HEK293T (cell line): ENCODE measurements around the gene PAQR5.

ENCODE experiments used
- CTCF ChIA-PET: fragments of 350-600 bp; formaldehyde crosslinking; extraction: SDS; loops from one replicate; lab custom pipeline; 2021; ENCODE audit warnings: antibody characterized with exemption, inconsistent platforms; lab: Yijun Ruan, JAX
- POLR2A ChIA-PET: fragments of 350-600 bp; formaldehyde crosslinking; extraction: SDS; loops from one replicate; lab custom pipeline; 2020; ENCODE audit warnings: antibody characterized with exemption, inconsistent platforms; lab: Yijun Ruan, JAX
- DNase-seq: peaks from one replicate; pipeline ENCODE4 v3.0.0; 2012; ENCODE audit warnings: mixed read lengths; ENCODE audit errors: extremely low spot score
- ARNT ChIP-seq: fragments of 450-650 bp; IDR thresholded peaks from 2 replicates; pipeline ENCODE4 v1.6.1; 2017; ENCODE audit warnings: mild to moderate bottlenecking
- BHLHE40 ChIP-seq: fragments of 450-650 bp; IDR thresholded peaks from 2 replicates; pipeline ENCODE4 v1.6.1; 2016; ENCODE audit warnings: mild to moderate bottlenecking, moderate library complexity, borderline replicate concordance
- CTBP1 ChIP-seq: fragments of 450-650 bp; IDR thresholded peaks from 2 replicates; pipeline ENCODE4 v1.6.1; 2016; ENCODE audit warnings: borderline replicate concordance
- ELF4 ChIP-seq: fragments of 450-650 bp; IDR thresholded peaks from 2 replicates; pipeline ENCODE4 v1.6.1; 2017; ENCODE audit warnings: antibody characterized with exemption
- FOXA1 ChIP-seq: fragments of 450-650 bp; IDR thresholded peaks from 2 replicates; pipeline ENCODE4 v1.6.1; 2016; ENCODE audit warnings: mild to moderate bottlenecking
- FOXK2 ChIP-seq: fragments of 450-650 bp; IDR thresholded peaks from 2 replicates; pipeline ENCODE4 v1.6.1; 2016; ENCODE audit warnings: mild to moderate bottlenecking
- FOXM1 ChIP-seq: fragments of 450-650 bp; IDR thresholded peaks from 2 replicates; pipeline ENCODE4 v1.6.1; 2017; ENCODE audit warnings: mild to moderate bottlenecking, borderline replicate concordance
- HDGF ChIP-seq: fragments of 450-650 bp; IDR thresholded peaks from 2 replicates; pipeline ENCODE4 v1.6.1; 2017; ENCODE audit warnings: antibody characterized with exemption, borderline replicate concordance
- L3MBTL2 ChIP-seq: fragments of 450-650 bp; conservative IDR thresholded peaks from 2 replicates; pipeline ENCODE4 v1.6.1; 2016; ENCODE audit warnings: mild to moderate bottlenecking
- LEF1 ChIP-seq: fragments of 450-650 bp; IDR thresholded peaks from 2 replicates; pipeline ENCODE4 v1.6.1; 2017; ENCODE audit warnings: mild to moderate bottlenecking, borderline replicate concordance
- NFRKB ChIP-seq: fragments of 450-650 bp; IDR thresholded peaks from 2 replicates; pipeline ENCODE4 v1.6.1; 2016; ENCODE audit warnings: mild to moderate bottlenecking, moderate library complexity
- SP1 ChIP-seq: fragments of 450-650 bp; IDR thresholded peaks from 2 replicates; pipeline ENCODE4 v1.6.1; 2017
- SUZ12 ChIP-seq: fragments of 450-650 bp; IDR thresholded peaks from 2 replicates; pipeline ENCODE4 v1.6.1; 2016; ENCODE audit warnings: mild to moderate bottlenecking
- TARDBP ChIP-seq: fragments of 450-650 bp; IDR thresholded peaks from 2 replicates; pipeline ENCODE4 v1.6.1; 2016
- ZNF384 ChIP-seq: fragments of 450-650 bp; IDR thresholded peaks from 2 replicates; pipeline ENCODE4 v1.6.1; 2016
- TF ChIP-seq, protein P1 (sequence below): fragments of 450-650 bp; IDR thresholded peaks from 2 replicates; pipeline ENCODE4 v1.6.1; 2016

Gene PAQR5

GRCh38 chr15:69360642-69361041 lies 61.9 kb downstream of the PAQR5 start:
- ChIA-PET POLR2A (no interaction called here), CTCF (no interaction called here)
- no peak for DNase-seq
- TF ChIP-seq FOXA1 (no peak), NFRKB (no peak), ELF4 (no peak), L3MBTL2 (no peak), FOXK2 (no peak), FOXM1 (no peak), TARDBP (no peak), SUZ12 (no peak), SP1 (no peak), CTBP1 (no peak), BHLHE40 (no peak), ZNF384 (no peak)

DNA sequence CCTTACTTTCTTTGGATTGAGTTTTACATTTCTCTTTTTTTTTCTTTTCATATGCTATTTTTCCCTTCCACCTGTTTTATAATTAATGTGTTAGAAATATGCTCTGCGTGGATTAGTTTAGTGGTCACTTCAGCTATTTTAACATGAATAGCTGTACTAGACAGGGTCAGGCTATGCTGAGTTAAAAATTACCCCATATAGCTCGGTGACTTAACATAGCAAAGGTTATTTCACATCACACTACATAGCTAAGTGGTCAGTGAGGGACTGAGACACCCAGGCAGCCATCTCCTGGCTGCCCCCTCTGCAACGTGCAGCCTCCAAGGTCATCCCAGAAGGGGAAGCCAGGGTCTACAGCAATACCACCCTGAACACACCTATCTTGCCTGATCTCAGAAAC lies 68.5 kb downstream of the PAQR5 start:
- ChIA-PET POLR2A (no interaction called here), CTCF (no interaction called here)
- no peak for DNase-seq
- no peak for TF ChIP-seq LEF1
- TF ChIP-seq, protein P1, sequence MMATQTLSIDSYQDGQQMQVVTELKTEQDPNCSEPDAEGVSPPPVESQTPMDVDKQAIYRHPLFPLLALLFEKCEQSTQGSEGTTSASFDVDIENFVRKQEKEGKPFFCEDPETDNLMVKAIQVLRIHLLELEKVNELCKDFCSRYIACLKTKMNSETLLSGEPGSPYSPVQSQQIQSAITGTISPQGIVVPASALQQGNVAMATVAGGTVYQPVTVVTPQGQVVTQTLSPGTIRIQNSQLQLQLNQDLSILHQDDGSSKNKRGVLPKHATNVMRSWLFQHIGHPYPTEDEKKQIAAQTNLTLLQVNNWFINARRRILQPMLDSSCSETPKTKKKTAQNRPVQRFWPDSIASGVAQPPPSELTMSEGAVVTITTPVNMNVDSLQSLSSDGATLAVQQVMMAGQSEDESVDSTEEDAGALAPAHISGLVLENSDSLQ: no peak
- no peak for TF ChIP-seq FOXK2
- no peak for TF ChIP-seq SUZ12
- TF ChIP-seq BHLHE40: no peak
- no peak for TF ChIP-seq L3MBTL2
- no peak for TF ChIP-seq HDGF
- TF ChIP-seq SP1: no peak
- TF ChIP-seq ZNF384: no peak
- TF ChIP-seq ELF4: no peak
- TF ChIP-seq ARNT: no peak
- TF ChIP-seq CTBP1: no peak
- no peak for TF ChIP-seq TARDBP
- TF ChIP-seq FOXA1: no peak
- TF ChIP-seq FOXM1: no peak
- TF ChIP-seq NFRKB: no peak

- ChIA-PET POLR2A (no interaction called here), CTCF (interaction anchor here (0.6 kb wide), 1 partner anchor 368 kb away, joined by 4 read pairs; no protein-coding TSS in a partner anchor)
- DNase-seq: no peak
- no peak for TF ChIP-seq CTBP1
- no peak for TF ChIP-seq ZNF384
- no peak for TF ChIP-seq HDGF
- TF ChIP-seq TARDBP: no peak
- no peak for TF ChIP-seq FOXA1
- no peak for TF ChIP-seq FOXM1
- no peak for TF ChIP-seq ELF4
- TF ChIP-seq SP1: no peak
- TF ChIP-seq, protein P1: no peak
- TF ChIP-seq BHLHE40: no peak
- no peak for TF ChIP-seq FOXK2
These were observed 70.9 kb downstream of the PAQR5 start for GRCh38 chr15:69369631-69370030.

- no peak for TF ChIP-seq NFRKB
- DNase-seq: no peak
- CTCF ChIA-PET: interaction anchor here (0.6 kb wide), 1 partner anchor 84 kb away, joined by 3 read pairs; no protein-coding TSS in a partner anchor
- POLR2A ChIA-PET: no interaction called here
These were observed 74.7 kb downstream of the PAQR5 start for GRCh38 chr15:69373406-69373805.

DNA sequence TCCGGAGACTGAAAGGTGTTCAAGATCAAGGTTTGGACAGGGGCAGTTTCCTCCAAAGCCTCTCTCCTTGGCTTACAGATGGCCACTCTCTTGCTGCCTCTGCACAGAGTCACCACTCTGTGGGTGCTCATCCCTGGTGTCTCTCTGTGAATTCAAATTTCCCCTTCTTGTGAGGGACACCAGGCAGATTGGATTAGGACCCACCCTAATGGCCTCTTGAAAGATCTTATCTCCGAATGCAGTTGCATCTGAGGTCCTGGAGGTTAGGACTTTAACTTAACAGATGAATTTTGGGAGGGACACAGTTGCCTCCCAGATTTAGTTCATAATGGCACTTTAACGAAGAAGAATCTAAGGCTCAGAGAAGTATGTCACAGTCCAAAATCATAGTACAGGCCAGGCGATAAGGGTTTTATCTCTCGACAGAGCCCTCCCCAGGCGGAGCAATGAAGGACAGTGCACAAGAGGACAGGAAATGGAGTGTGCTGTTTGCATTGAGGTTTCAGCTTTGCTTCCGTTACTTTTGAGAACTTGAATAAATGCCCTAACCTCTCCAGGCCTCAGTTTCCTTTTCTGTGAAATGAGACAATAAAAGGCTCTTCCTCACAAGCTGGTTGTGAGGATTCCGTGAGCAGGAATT lies 76.6 kb downstream of the PAQR5 start:
- CTCF ChIA-PET: no interaction called here
- no peak for TF ChIP-seq FOXA1
- no peak for TF ChIP-seq TARDBP
- TF ChIP-seq ZNF384: no peak
- no peak for TF ChIP-seq CTBP1
- no peak for TF ChIP-seq BHLHE40
- no peak for TF ChIP-seq NFRKB
- no peak for TF ChIP-seq FOXM1
- TF ChIP-seq HDGF: no peak
- no peak for TF ChIP-seq L3MBTL2
- TF ChIP-seq SP1: no peak
- TF ChIP-seq SUZ12: no peak
- TF ChIP-seq LEF1: no peak
- TF ChIP-seq ELF4: no peak
- no peak for TF ChIP-seq ARNT
- TF ChIP-seq FOXK2: no peak
- TF ChIP-seq, protein P1: no peak
- POLR2A ChIA-PET: no interaction called here
- no peak for DNase-seq

GRCh38 chr15:69377216-69377970 lies 78.7 kb downstream of the PAQR5 start:
- TF ChIP-seq HDGF (no peak), L3MBTL2 (no peak), LEF1 (no peak), FOXM1 (no peak), FOXA1 (no peak), CTBP1 (no peak), SUZ12 (no peak), SP1 (no peak), FOXK2 (no peak), BHLHE40 (no peak)
- TF ChIP-seq, protein P1: no peak
- CTCF ChIA-PET: interaction anchor here (0.6 kb wide), 1 partner anchor 35 kb away, joined by 3 read pairs; no protein-coding TSS in a partner anchor
- no peak for DNase-seq
- POLR2A ChIA-PET: interaction anchor here (1.0 kb wide), 1 partner anchor 11 kb away, joined by 3 read pairs; no protein-coding TSS in a partner anchor
